AG10803 (cell line): ENCODE measurements around the gene RNASE8.

ENCODE experiments used
- DNase-seq: peaks from one replicate; pipeline ENCODE4 v3.0.0; 2010; ENCODE audit warnings: low read depth
- H3K4me3 ChIP-seq: 2 replicates; pipeline ENCODE4 v1.5.1; 2011; ENCODE audit warnings: mild to moderate bottlenecking, low read length, control low read depth
- TF ChIP-seq, protein P1 (sequence below): conservative IDR thresholded peaks from 2 replicates; pipeline ENCODE4 v1.5.1; 2011; ENCODE audit warnings: mild to moderate bottlenecking, low read length, control low read depth, inconsistent platforms

The RNASE8 gene

GRCh38 chr14:21018286-21018685, 39.3 kb upstream of the RNASE8 start:
- TF ChIP-seq, protein P1, sequence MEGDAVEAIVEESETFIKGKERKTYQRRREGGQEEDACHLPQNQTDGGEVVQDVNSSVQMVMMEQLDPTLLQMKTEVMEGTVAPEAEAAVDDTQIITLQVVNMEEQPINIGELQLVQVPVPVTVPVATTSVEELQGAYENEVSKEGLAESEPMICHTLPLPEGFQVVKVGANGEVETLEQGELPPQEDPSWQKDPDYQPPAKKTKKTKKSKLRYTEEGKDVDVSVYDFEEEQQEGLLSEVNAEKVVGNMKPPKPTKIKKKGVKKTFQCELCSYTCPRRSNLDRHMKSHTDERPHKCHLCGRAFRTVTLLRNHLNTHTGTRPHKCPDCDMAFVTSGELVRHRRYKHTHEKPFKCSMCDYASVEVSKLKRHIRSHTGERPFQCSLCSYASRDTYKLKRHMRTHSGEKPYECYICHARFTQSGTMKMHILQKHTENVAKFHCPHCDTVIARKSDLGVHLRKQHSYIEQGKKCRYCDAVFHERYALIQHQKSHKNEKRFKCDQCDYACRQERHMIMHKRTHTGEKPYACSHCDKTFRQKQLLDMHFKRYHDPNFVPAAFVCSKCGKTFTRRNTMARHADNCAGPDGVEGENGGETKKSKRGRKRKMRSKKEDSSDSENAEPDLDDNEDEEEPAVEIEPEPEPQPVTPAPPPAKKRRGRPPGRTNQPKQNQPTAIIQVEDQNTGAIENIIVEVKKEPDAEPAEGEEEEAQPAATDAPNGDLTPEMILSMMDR = no peak

DNA sequence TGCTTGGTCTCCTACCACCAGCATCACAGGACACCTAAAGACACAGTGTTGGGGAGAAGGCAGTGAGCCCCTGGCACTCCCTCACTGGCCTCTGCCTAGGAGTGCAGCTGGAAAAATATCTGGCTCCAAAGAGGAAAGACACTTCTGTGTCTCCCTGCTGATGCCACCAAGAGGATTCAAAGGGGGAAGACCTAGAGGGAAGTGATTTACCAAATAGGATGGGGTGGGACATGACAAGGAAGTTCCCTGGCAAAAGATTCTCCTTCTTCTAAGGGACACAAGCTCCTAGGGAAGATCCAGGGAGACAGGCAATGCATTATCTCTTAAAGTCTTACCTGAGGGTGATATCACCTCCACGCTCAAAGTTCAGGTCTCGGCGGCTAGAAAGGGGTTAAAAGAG, 38.8 kb upstream of the RNASE8 start:
- no peak overlapping the region for H3K4me3 ChIP-seq
- no peak for DNase-seq
- TF ChIP-seq, protein P1 = no peak

More at GRCh38 chr14:21018286-21018685, 39.3 kb upstream of the RNASE8 start:
- no peak overlapping the region for H3K4me3 ChIP-seq
- DNase-seq = no peak

DNA sequence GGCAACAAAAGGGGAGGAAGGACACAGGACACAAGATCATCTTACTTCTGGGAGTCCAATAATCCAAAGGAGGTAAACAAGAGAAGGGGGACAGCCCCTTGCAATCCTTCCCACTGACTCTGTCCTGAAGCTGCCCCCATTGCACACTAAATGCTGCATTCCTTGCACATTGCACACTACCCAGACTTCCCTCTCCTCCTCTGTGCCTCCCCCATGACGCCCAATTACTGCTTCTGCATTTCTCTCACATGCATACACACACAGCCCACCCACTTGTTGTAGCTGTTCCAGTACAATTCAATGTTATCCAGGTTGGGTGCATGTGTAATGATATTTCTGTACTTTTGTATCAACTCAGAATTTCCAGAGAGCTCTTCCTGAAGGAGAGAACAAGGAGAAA, 38.3 kb upstream of the RNASE8 start:
- TF ChIP-seq, protein P1 = no peak
- DNase-seq = no peak
- no peak overlapping the region for H3K4me3 ChIP-seq

- DNase-seq = no peak
- no peak overlapping the region for H3K4me3 ChIP-seq
- TF ChIP-seq, protein P1 = no peak
Measured at GRCh38 chr14:21020977-21021545, 36.6 kb upstream of the RNASE8 start.

- no peak overlapping the region for H3K4me3 ChIP-seq
- no peak for DNase-seq
- TF ChIP-seq, protein P1 = no peak
Measured at GRCh38 chr14:21022686-21023085, 34.9 kb upstream of the RNASE8 start.

DNA sequence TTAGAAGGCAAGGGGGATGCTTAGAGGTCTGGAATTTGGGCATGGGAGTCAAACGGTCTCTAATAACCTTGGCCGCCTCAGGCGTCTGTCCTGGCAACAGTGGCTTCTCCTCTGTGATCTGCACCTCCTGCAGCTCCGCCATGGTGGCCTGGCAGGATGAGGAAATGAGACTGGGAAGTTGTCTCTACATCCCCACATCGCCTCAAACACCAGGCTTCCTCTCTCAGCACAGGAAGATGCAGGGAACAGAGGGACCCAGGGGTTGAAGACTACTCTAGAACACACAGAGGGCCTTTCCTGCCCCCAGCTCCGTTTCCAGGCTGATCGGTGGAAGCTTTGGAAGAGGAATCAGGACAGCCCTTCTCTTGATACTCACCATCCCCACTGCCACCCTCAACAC, 34.4 kb upstream of the RNASE8 start:
- TF ChIP-seq, protein P1 = no peak
- no peak overlapping the region for H3K4me3 ChIP-seq
- DNase-seq = no peak

GRCh38 chr14:21023817-21024584, 33.6 kb upstream of the RNASE8 start:
- TF ChIP-seq, protein P1 = no peak
- no peak overlapping the region for H3K4me3 ChIP-seq
- no peak for DNase-seq
